ENCODE data around the gene LPCAT4.

DNA sequence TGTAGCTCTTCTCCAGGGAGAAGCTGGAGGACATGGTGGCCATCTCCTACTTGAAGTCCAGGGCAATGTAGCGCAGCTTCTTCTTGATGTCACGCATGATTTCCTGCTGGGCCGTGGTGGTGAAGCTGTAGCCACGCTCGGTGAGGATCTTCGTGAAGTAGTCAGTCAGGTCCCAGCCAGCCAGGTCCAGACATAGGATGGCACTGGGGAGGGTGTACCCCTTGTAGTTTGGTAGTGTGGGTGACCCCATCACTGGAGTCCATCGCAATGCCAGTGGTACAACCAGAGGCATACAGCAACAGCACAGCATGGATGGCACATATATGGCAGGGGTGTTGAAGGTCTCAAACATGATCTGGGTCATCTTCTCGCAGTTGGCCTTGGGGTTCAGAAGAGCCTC is 7.0 kb upstream of the LPCAT4 start:
- TF ChIP-seq CTCF (conservative IDR thresholded peaks at IDR 0.05 in 1 of 2, IDR thresholded peaks at IDR 0.05 in 1 of 2; ENCODE audit: low read depth in 1 of 2, low read length in 2 of 2) (no peak), EZH2 (IDR thresholded peaks at IDR 0.05; ENCODE audit: low read length, missing control alignments) (no peak)

Measured in fibroblast of lung (primary cell).